GM03348 (cell line): ENCODE measurements around the gene JAK2.
"Not testable (repeated sequence)": the region's sequence is repeated elsewhere in the genome, so short reads cannot be mapped to it uniquely, and the experiment has no call there.

Experiments
- DNase-seq: peaks from one replicate; pipeline ENCODE4 v3.0.0; 2012; ENCODE audit warnings: low spot score

JAK2 gene

GRCh38 chr9:4984621-4985385 lies at the start of gene JAK2:
Gene JAK2 (plus strand): TSS chr9:4985272. CDS start chr9:5021988, 36,716 bp downstream.
- DNase-seq: peak; percentile 95

- no peak for DNase-seq
Measured at GRCh38 chr9:4936277-4936676, 48.8 kb upstream of the JAK2 start.

- no peak for DNase-seq
Measured at GRCh38 chr9:4936823-4937222, 48.2 kb upstream of the JAK2 start.

GRCh38 chr9:4937446-4937845 lies 47.6 kb upstream of the JAK2 start:
- no peak for DNase-seq

- DNase-seq: no peak
Measured at GRCh38 chr9:4938496-4938895, 46.6 kb upstream of the JAK2 start.

GRCh38 chr9:4939118-4939561 lies 45.9 kb upstream of the JAK2 start:
- DNase-seq: no peak

- DNase-seq: peak; percentile 46
Measured at GRCh38 chr9:4942042-4942691, 42.9 kb upstream of the JAK2 start.

GRCh38 chr9:4943346-4943745 lies 41.7 kb upstream of the JAK2 start:
- DNase-seq: no peak

- DNase-seq: not testable (repeated sequence)
Measured at GRCh38 chr9:4944431-4945211, 40.5 kb upstream of the JAK2 start.

- DNase-seq: no peak
Measured at GRCh38 chr9:4946937-4947336, 38.1 kb upstream of the JAK2 start.

- DNase-seq: peak; percentile 10
Measured at GRCh38 chr9:4955836-4956235, 29.2 kb upstream of the JAK2 start.

- DNase-seq: no peak
Measured at GRCh38 chr9:4959031-4959430, 26.0 kb upstream of the JAK2 start.

- no peak for DNase-seq
Measured at GRCh38 chr9:4962085-4962484, 23.0 kb upstream of the JAK2 start.

GRCh38 chr9:4964540-4964939 lies 20.5 kb upstream of the JAK2 start:
- DNase-seq: peak; percentile 15

- no peak for DNase-seq
Measured at GRCh38 chr9:4965174-4965821, 19.8 kb upstream of the JAK2 start.

- DNase-seq: peak; percentile 60
Measured at GRCh38 chr9:4967523-4967922, 17.5 kb upstream of the JAK2 start.

GRCh38 chr9:4969130-4969529 lies 15.9 kb upstream of the JAK2 start:
- no peak for DNase-seq

GRCh38 chr9:4970970-4971641 lies 14.0 kb upstream of the JAK2 start:
- DNase-seq: no peak

GRCh38 chr9:4973246-4973645 lies 11.8 kb upstream of the JAK2 start:
- peak; percentile 17 for DNase-seq

- DNase-seq: no peak
Measured at GRCh38 chr9:4973902-4974301, 11.2 kb upstream of the JAK2 start.

- DNase-seq: peak; percentile 10
Measured at GRCh38 chr9:4979239-4979638, 5.8 kb upstream of the JAK2 start.
